Stimulated activated CD8-positive, alpha-beta memory T cell treated with anti-CD3 and anti-CD28 coated beads, Interleukin-2, amount 100 ng/mL, for 48 hours (primary cell): Measurements from ENCODE around the gene TCF4.
A peak's percentile ranks its signal among the peaks of the same experiment; 100 is the strongest.

Experiments used
- DNase-seq, 2 donors: peaks; one replicate each; pipeline ENCODE4 v3.0.0-alpha.2; 2020; ENCODE audit warnings: low read depth in 2 of 2

The TCF4 gene

DNA sequence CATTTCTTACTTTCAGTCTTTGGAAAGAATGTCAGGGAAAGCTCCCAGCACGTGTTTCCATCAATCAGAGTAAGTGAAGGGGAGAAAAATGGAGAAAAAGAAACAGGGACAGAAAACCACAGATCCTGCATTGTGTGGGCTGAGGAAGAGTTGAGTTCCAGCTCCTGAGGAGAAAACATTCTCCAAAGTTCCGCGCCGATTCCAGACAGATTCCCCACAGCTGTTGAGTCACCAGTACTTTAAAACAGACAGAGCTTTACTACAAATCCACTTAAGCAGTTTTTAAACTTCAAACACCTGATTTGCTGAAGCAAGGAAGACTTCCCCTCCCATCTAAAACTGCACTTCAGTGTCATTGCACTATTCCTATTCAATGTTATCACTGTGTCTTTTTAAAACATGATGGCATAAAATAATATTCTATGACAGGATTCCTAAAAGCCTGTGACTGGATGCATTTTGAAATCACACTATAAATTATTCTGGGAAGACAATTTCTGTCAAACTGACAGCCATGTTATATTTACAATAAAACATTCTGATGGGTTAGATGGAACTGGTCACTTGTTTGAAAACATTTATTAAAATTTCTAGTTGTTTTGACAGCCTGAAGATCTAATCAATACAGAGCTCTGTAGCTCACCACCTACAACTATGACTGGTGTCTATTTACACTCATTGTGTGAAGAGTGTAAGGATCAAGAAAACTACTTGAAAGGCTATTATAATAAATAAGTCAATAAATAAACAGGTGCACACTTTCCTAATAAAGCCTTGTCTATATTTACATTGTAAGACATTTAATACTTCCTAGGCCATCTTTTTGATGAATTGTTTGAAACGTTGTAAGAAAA lies 40.9 kb downstream of the TCF4 start:
- no peak for DNase-seq

DNA sequence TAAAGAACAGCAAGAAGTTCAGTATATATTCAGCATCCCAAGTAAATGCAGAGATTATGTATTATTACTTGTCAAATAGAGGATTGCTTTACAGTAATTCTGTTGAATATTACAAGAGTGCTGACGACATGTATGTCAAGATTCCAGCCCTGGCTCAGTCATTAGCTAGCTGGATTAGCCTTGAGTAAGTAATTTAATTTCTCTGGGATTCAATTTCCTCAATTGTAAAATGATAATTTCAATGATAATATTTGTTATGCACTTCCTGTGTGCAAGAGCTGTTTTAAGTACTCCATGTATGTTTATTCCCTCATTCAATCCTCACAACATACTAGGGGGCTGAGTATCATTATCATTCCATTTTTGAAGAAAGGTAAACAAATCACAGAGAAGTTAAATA lies 44.0 kb downstream of the TCF4 start:
- no peak for DNase-seq

DNA sequence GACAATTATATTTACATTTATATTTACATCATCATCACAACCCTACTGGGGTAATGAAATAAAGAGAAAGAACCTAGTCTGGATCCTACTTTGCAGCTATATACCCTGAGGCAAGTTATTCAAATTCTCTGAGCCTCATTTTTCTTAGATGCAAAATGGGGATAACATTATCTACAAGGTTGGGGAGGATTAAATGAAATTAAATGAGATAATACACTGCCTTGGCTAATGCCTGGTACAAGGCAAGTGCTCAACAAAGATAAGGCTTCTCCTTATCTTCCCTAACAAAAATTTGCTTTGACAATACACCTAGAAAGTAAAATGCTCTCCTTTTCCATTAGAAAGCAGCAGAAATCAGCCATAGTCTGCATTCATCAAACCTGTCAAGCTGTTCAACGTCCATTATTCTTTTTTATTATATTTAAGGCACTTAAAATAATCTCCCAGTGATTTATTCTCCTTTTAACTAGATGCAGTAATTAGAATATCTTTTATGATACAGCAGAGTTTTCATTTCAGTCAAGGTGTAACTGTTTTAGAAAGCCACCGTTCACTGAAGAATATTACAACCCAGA lies 44.8 kb downstream of the TCF4 start:
- no peak for DNase-seq

DNA sequence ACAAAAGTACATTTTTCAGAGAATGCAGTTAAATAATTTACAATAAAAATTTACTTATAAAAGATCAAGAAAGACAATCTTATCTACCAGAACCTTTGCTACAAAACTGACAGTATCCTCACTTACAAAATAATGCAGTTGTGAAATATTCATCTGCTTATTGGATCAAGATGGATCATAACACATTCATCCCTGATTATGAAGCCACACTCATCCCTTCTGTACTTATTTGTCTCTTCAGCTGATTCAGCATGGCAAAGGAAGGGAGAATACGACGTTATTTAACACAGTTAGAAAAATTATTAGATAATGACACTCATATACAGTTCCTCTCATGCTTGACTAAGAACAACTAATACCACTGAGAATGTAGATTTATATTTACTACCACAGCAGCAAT lies 46.4 kb downstream of the TCF4 start:
- DNase-seq: no peak

DNA sequence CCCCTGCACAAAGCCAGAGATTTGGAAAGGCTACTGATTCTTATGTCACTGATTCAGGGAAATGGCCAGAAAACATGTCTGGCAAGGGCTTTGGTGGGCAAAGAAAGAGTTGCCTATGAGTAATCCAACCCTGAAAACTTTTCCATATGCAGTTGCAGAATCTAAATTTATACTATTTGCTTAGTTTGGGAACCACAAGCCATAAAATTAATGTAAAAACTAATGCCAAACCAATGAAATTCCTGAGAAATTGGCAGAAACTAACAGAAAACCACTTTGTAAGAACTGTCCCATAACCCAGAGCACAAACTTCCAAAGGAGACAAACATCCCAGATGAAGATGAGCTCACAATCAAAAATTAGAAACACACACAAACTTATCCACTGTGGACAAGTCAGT lies 48.8 kb downstream of the TCF4 start:
- DNase-seq: no peak

DNA sequence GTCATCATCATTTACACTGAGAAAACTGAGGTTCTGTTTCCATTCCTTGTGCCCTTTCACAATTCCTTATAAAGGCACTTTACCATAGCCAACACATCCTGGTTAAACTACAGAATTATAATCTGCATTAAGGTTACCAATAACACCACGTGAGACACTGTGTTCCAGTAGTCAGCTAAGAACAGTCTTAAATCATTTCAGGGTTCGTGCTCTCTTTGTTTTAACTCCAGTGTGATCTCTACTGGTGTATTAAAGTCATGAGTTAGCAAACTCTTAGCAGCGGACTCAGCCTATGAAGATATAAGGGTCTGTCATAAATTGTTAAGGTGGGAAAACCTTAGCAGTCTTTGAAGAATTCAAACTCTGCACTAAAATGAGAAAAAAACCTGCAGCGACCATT lies 53.0 kb downstream of the TCF4 start:
- no peak for DNase-seq

DNA sequence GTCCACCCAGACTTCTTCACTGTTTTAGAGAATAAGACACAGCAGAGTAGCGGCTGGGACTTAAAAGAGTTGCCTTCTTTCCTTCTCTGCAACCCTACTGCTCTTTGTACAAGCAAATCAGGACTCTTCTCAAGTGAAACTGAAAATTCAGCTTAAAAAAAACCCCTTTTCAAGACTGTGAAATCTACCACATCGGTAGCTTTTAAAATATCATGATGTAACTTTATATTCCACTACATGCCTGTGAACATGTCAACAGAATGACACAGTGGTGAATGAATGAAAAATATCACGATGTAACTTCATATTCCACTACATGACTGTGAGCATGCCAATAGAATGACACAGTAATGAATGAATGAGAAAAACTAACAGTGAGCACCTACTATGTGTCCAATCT lies 53.4 kb downstream of the TCF4 start:
- DNase-seq: no peak

DNA sequence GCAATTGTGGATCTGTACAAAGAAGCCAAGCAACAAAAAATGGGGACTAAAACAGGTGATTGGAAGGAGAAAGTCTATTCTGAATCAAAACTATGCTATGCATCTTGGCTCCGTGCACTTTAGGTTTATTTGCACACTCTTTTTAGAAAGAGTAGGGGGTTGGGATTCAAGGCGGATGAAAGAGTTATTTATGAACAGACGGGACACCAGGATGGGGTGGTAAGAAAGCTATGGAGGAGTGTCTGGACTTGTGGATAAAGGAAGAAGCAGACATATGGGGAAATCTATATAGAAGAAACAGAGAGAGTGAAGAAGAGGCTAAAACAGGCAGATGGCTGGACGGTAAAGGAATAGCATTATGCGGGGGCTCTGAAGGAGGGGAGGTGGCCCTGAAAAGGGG lies 57.8 kb downstream of the TCF4 start:
- no peak for DNase-seq

DNA sequence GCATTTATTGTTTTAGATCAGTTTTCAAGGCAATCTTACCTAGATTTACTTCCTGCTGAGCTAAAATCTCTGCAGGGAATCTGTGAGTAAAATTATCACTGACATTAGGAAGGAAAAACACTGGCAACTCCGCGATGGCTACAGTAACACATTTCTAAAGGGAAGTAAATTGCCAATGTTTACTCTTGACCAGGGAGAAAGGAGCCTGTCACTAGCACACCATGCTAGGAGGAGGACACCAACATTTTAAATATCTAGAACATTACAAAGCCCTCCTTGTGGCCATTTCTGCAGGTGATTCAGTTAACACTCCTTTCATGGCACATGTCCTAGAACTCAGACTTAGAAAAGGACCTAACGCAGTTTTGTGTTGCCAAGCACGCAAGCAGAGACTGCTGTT lies 58.4 kb downstream of the TCF4 start:
- no peak for DNase-seq

DNA sequence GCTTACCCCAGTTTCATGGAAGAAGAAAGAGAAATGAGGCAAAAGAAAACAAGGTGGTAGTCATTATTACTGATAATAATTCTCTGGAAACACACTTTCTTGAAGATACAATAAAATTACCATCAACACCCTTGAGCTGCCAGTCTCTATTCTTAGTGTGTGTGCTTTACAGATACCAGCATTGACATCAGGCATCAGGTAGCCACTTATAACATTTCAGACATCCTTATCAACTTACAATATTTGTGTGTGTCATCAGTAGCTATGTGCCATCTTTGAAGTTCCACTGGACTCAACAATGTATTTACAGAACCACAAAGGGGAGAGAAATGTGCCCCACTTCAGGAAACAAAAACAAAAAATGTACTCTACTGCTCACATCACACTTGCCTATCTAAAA lies 62.1 kb downstream of the TCF4 start:
- DNase-seq: no peak

DNA sequence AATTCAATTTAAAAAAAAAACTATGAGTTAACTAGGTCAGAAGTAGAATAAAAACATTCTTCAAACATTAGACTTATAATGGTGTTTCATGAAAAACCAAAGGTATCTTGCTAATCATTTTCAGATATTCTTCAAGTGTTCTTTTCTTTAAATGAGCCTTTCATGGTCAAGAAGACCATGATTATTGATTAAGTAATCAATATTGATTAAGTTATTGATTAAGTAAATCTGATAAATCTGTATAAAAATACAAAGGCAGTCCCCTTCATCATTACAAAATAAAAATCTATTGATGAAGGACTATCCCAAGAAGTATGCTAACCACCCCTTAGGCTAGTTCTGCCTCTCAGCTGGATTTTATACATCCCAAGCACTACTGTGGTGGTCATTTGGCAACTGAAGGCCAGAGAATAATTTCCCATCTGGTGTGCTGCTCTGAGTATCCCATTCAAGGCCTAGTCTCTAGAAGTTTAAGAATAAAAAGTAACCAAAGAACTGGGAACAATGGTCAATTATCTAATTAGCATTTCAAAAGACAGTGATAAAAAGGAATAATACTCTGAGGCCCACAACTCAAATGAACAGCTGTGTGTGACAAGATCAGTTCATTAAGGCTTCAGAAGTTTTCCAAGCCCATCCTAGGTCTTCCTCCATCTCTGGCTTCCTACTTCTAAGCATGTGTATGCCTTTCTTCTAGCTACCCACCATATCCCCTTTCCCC lies 63.5 kb downstream of the TCF4 start:
- no peak for DNase-seq

DNA sequence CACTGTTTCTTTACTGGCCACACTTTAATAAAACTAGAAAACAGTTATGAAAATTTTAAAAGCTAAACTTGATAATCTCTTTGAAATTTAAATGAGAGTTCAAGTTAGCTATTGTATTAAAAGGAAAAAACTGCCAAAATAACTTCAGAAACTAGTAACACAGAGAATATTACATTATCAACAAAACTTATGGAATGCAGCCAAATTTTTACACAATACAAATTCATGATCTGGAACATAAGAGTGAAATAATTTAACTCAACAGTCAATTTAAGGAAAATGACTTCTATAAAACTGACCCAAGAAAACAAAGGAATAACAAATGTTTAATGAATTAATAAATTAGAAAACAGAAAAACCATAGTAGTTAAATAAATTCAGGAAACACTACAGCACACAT lies 65.0 kb downstream of the TCF4 start:
- DNase-seq: no peak

DNA sequence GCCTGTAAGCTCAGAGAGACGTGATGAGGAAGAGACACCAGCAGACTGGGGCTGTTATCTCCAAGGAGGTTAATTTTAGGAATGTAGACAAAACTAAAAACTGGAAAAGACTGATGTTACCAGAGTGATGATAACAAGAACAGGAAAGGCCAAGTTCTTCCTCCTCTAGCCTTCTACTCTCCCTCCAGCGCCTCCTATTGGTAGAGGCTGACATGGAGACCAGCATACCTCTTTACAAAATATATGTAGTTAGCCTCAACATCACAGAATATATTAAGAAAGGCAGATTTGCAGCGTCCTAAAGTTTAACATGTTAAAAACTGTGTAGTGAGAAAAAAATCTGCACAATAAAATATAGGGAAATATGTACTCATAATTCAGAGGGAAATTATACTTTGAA lies 66.0 kb downstream of the TCF4 start:
- peak; percentile 4 for DNase-seq

DNA sequence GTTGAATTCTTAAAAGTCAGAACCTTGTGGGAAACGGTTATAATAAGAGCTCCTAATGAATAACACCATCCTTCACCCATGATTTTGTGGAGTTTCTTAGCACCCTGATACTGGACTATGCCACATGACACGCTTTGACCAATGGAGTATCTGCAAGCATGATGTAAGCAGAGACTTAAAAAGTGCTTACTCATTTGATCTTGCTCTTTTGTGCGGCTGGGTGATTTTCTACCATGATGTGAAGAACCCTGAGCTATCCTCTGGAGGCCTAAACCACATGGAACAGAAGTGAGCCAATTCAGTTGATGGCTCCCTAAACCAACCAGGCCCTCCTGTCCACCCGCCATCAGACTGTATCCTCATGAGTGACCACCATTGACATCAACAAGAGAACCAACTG lies 70.9 kb downstream of the TCF4 start:
- DNase-seq: no peak

DNA sequence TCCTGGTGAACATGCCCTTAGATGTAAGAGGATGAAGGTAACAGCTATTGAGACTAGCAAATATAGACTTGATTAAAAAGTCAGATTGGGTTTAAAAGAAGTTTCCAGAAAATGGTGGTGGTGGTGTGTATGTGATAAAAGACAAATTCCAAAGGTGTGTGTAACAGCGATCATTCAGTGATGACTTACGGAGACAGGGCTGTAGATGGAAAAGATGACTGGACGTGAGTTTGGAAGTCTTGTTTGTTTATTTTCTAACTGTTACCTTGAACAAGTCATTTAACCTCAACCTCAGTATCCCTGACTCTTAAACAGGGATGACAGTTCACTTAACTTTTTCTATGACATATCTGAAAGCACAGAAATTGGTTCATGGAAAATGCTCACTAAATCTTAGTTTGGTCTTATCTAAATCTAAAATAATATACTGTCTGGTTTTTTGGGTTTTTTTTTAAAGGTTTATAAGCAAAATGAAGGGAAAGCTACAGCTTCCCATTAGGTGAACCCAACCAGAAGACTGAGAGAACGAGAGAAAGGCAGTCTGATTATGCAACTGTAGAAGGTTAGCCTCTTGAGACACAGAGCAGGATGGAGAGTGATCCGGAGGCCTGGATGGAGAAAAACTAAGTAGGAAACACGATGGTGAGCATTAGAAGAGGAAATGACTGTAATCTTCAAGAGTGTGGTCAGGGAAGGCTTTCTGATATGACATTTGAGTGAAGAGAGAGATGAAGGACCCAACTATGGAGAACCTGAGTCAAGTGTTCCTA lies 71.9 kb downstream of the TCF4 start:
- DNase-seq: no peak

DNA sequence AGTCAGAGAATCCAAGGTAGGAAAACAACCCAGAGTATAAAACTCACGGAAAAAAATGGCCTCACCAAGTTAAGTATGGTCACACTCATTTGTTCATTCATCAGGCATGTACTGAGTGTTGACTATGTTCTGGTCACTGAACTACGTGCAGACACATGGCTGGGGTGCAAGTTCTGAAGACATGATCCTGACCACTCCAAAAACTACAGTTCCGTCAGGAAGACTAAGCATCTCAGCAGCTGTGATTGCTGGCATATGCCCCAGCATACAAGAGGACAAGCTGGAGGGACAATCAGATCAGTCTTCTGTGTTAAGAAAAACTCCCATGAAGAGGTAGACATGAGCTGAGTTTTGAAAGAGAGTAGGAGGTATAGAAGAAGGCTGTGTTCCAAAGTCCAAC lies 72.8 kb downstream of the TCF4 start:
- DNase-seq: no peak

DNA sequence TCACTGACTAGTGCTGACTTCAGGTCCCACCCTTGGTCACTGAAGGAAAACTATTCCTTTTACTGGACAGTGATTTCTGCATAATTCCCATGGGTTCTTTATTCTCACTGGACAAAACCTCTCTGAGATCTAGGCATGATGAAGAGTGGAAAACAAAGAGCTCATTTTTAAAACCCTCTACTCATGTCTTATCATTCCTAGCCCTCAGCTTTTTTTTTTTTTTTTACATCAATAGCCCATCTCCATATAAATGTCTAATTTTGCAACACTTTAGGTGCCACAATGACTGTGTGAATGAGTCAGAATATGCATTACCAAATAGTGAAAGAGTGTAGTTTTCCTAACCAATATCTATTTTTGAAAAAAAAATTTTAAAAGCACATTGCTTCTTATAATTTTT lies 74.8 kb downstream of the TCF4 start:
- DNase-seq: no peak

DNA sequence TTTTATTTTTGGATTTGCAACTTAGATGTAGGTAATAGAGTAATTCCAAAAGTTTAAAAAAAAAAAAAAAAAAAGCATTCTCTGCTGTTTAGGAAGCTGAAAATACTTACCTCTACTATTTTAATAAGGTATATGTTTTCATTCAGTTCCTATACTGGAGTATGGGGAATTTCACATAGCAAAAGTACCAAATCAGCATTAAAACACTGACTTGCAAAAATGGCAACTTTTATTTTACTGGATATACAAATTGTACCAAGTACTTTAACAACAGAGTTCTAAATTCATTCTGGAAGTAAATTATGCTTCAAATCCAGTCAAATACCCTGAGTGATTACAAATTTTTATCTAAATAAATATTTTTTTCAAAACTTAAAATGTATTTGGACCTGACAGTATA lies 76.7 kb downstream of the TCF4 start:
- no peak for DNase-seq

DNA sequence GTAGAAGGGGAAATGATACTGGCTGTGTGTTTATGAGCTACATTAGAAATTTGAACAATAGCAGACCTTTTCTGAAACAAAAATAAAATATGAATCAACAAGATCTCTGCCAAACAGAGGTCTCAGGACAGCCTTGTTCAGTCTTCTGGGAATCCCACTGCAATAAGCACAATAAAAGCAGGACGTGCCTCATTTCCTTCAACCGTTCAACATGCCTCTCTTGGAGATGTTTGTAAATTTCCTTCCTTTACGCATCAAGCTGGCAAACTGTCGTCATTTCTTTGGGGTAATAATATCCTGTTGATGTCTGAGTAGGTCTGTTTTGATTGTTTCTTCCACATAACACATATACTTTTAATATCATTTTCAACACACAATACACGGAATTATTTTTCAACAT lies 77.2 kb downstream of the TCF4 start:
- no peak for DNase-seq

DNA sequence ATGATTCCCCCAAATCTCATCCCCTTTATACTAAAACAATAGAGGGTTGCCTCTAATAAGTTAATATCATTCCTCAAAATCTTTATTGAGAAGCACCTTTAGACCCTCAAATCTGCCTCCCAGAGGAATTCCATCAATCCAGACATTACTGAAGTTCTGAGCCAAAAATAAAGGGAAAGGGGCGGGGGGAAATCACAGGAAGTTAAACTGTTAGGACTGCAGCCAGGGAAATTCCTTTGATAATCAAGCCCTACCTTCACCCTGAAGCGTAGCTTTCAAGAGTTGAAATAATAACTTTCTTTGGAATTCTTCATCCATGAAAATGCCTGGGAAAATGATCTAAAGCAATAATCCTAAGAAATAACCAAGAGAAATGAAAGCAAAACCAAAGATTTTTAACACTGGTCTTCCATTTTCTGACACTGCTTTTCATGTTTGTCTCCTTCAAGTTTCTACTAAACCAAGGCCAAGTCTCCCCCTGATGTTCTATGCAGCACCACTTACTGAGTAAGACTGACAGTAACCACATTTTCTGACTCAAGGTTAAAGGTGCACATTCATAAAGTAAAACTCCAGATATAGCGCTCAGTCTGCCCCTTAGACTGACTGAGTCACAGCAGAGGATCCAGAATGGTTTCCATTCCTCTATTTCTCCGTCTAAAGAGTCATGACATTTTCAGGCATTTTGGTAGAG lies 78.2 kb downstream of the TCF4 start:
- no peak for DNase-seq

DNA sequence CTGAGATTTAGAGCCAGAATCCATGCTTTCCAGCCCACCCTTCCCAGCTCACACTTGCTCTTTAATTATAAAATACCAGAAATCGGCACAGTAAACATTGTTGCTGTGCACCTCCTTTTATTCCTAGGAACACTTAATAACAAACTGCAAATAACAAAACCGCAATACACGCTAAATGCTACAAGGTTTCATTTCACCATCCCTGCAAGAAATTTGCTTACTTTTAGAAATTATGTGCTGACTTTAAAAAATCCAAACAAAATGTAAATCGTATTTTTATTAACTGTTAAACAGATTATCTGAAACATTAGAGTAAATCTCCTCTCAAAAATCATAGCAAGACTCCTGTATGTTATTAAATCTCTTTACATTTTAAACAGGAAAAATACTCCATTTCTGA lies 79.3 kb downstream of the TCF4 start:
- DNase-seq: no peak

DNA sequence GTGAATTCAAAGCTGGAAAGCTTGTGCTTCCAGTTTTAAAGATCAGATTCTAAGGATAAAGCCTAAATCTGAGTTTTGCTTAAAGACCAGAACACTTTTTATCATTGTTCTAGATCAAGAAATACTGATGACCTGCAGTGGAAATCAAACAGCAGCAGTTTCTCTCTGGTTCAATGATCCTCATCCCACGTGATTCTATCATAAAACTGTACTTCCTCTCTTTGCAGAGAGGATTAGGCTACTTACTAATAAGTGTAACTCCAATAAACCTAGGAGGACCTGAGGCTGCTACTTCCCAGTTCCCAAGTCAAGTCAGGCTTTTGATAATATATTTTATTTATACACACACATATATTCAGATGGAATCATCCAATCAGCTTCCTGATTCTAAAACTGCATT lies 81.9 kb downstream of the TCF4 start:
- DNase-seq: no peak
